IPS-18c (cell line): ENCODE measurements around the gene SCN5A.

Experiments
- H3K4me3 ChIP-seq: 2 replicates; pipeline ENCODE4 v1.7.0; 2013; ENCODE audit warnings: low read depth, mild to moderate bottlenecking, low read length, moderate library complexity; ENCODE audit not compliant: insufficient read depth
- H3K9me3 ChIP-seq: one replicate; pipeline ENCODE4 v1.6.1; 2013; ENCODE audit warnings: mild to moderate bottlenecking, low read length, moderate library complexity; ENCODE audit not compliant: control insufficient read depth, insufficient read depth

The SCN5A gene

GRCh38 chr3:38636881-38637280, 12.6 kb downstream of the SCN5A start:
- H3K4me3 ChIP-seq, result no peak overlapping the region
- peaks cover 2% of the 10 kb centered on the region for H3K9me3 ChIP-seq

GRCh38 chr3:38636464-38636863, 13.0 kb downstream of the SCN5A start:
- Histone ChIP-seq H3K4me3 (no peak overlapping the region), H3K9me3 (peaks cover 2% of the 10 kb centered on the region)

GRCh38 chr3:38634111-38634510, 15.4 kb downstream of the SCN5A start:
- no peaks in the 10 kb centered on the region for H3K9me3 ChIP-seq

GRCh38 chr3:38632989-38633388, 16.5 kb downstream of the SCN5A start:
- H3K9me3 ChIP-seq, result no peaks in the 10 kb centered on the region
- H3K4me3 ChIP-seq, result no peak overlapping the region

More at GRCh38 chr3:38634111-38634510, 15.4 kb downstream of the SCN5A start:
- H3K4me3 ChIP-seq, result no peak overlapping the region

GRCh38 chr3:38630606-38631005, 18.9 kb downstream of the SCN5A start:
- Histone ChIP-seq H3K4me3 (no peak overlapping the region), H3K9me3 (no peaks in the 10 kb centered on the region)

GRCh38 chr3:38630070-38630469, 19.4 kb downstream of the SCN5A start:
- Histone ChIP-seq H3K4me3 (no peak overlapping the region), H3K9me3 (no peaks in the 10 kb centered on the region)

- Histone ChIP-seq H3K4me3 (no peak overlapping the region), H3K9me3 (no peaks in the 10 kb centered on the region)
These were observed 20.7 kb downstream of the SCN5A start for GRCh38 chr3:38628835-38629234.

- H3K9me3 ChIP-seq, result no peaks in the 10 kb centered on the region
- H3K4me3 ChIP-seq, result no peak overlapping the region
These were observed 21.5 kb downstream of the SCN5A start for GRCh38 chr3:38627956-38628355.

GRCh38 chr3:38626171-38626570, 23.3 kb downstream of the SCN5A start:
- Histone ChIP-seq H3K9me3 (no peaks in the 10 kb centered on the region), H3K4me3 (no peak overlapping the region)

GRCh38 chr3:38623539-38623938, 25.9 kb downstream of the SCN5A start:
- Histone ChIP-seq H3K9me3 (no peaks in the 10 kb centered on the region), H3K4me3 (no peak overlapping the region)

- H3K4me3 ChIP-seq, result no peak overlapping the region
These were observed 27.2 kb downstream of the SCN5A start for GRCh38 chr3:38622336-38622735.

GRCh38 chr3:38620236-38620635, 29.3 kb downstream of the SCN5A start:
- Histone ChIP-seq H3K9me3 (no peaks in the 10 kb centered on the region), H3K4me3 (no peak overlapping the region)

More at GRCh38 chr3:38622336-38622735, 27.2 kb downstream of the SCN5A start:
- no peaks in the 10 kb centered on the region for H3K9me3 ChIP-seq

- Histone ChIP-seq H3K4me3 (no peak overlapping the region), H3K9me3 (no peaks in the 10 kb centered on the region)
These were observed 31.1 kb downstream of the SCN5A start for GRCh38 chr3:38618343-38618742.

- Histone ChIP-seq H3K9me3 (no peaks in the 10 kb centered on the region), H3K4me3 (no peak overlapping the region)
These were observed 31.9 kb downstream of the SCN5A start for GRCh38 chr3:38617586-38617985.

- no peaks in the 10 kb centered on the region for H3K9me3 ChIP-seq
These were observed 32.4 kb downstream of the SCN5A start for GRCh38 chr3:38617137-38617536.

GRCh38 chr3:38616658-38617057, 32.8 kb downstream of the SCN5A start:
- Histone ChIP-seq H3K4me3 (no peak overlapping the region), H3K9me3 (no peaks in the 10 kb centered on the region)

More at GRCh38 chr3:38617137-38617536, 32.4 kb downstream of the SCN5A start:
- H3K4me3 ChIP-seq, result no peak overlapping the region

- Histone ChIP-seq H3K4me3 (no peak overlapping the region), H3K9me3 (no peaks in the 10 kb centered on the region)
These were observed 33.4 kb downstream of the SCN5A start for GRCh38 chr3:38616111-38616510.

GRCh38 chr3:38614651-38615352, 34.7 kb downstream of the SCN5A start:
- Histone ChIP-seq H3K9me3 (peaks cover 2% of the 10 kb centered on the region), H3K4me3 (no peak overlapping the region)

- Histone ChIP-seq H3K9me3 (peaks cover 4% of the 10 kb centered on the region), H3K4me3 (no peak overlapping the region)
These were observed 35.4 kb downstream of the SCN5A start for GRCh38 chr3:38614091-38614490.
